Thymus (tissue), 11 donors: ENCODE measurements around the gene C5. TPM values are rescaled to one million over a fixed set of nuclear protein-coding genes. Genes with fewer than 3 reads are reported as not detected.

Source experiments
- DNase-seq, 9 donors: peaks; one replicate each; pipeline ENCODE4 v3.0.0-alpha.2; 2013; ENCODE audit warnings: low spot score in 9 of 9, low read depth in 6 of 9, missing footprints in 1 of 9
- H3K27ac ChIP-seq, 2 donors: one replicate each; pipeline ENCODE4 v1.5.1; 2013; ENCODE audit warnings: control low read depth in 1 of 2, low read depth in 1 of 2, low read length in 1 of 2, mild to moderate bottlenecking in 1 of 2, moderate library complexity in 1 of 2
- H3K27me3 ChIP-seq, 2 donors: one replicate each; pipeline ENCODE4 v1.5.1; 2013; ENCODE audit warnings: low read length in 1 of 2; ENCODE audit not compliant: control insufficient read depth in 2 of 2, insufficient read depth in 1 of 2
- H3K36me3 ChIP-seq, 2 donors: one replicate each; pipeline ENCODE4 v1.5.1; 2013; ENCODE audit warnings: low read length in 1 of 2, mild to moderate bottlenecking in 1 of 2, moderate library complexity in 1 of 2; ENCODE audit not compliant: control insufficient read depth in 2 of 2, insufficient read depth in 2 of 2
- H3K4me1 ChIP-seq, 2 donors: one replicate each; pipeline ENCODE4 v1.5.1; 2013; ENCODE audit warnings: low read length in 2 of 2; ENCODE audit not compliant: control insufficient read depth in 2 of 2, insufficient read depth in 2 of 2
- H3K4me3 ChIP-seq, 2 donors: one replicate each; pipeline ENCODE4 v1.5.1; 2013; ENCODE audit warnings: low read length in 2 of 2, control low read depth in 1 of 2, mild to moderate bottlenecking in 1 of 2
- H3K9me3 ChIP-seq, 2 donors: one replicate each; pipeline ENCODE4 v1.5.1; 2013; ENCODE audit warnings: low read length in 1 of 2, mild to moderate bottlenecking in 1 of 2; ENCODE audit not compliant: control insufficient read depth in 2 of 2, insufficient read depth in 1 of 2
- WGBS: extraction: QIAGEN DNeasy Blood & Tissue Kit; methylation state at CpG from one replicate; pipeline ENCODE4 v1.1.7; 2013; 5-methylcytosine and 5-hydroxymethylcytosine counted together
- polyA plus RNA-seq: library from polyadenylated mRNA; stranded (reverse); fragments of 200-250 nt; gene quantifications from one replicate; pipeline ENCODE4 v1.2.3, GENCODE V29; 2013
- total RNA-seq: library from RNA; stranded (reverse); fragments of 120-200 nt; gene quantifications from one replicate; pipeline ENCODE4 v1.2.4, GENCODE V29; 2013
- donor health status: healthy.

Gene C5
- total and polyA plus RNA-seq, 2 donors: 2.4 TPM

- Histone ChIP-seq H3K9me3 (peaks cover 0 to under 1% of the 10 kb centered on the region in 2 donors), H3K27me3 (no peaks in the 10 kb centered on the region), H3K4me3 (no peak overlapping the region), H3K27ac (no peak overlapping the region), H3K4me1 (peaks cover 24 to 50% of the 10 kb centered on the region in 2 donors), H3K36me3 (no peaks in the 10 kb centered on the region)
- 90% methylated on average over 7 of the region's 7 CpGs for WGBS
- no peak for DNase-seq
Observed at GRCh38 chr9:120922404-120923195, 127.5 kb downstream of the C5 start.

GRCh38 chr9:120921661-120922181 lies 128.4 kb downstream of the C5 start:
- Histone ChIP-seq H3K27me3 (no peaks in the 10 kb centered on the region), H3K9me3 (peaks cover 0 to 8% of the 10 kb centered on the region in 2 donors), H3K4me3 (no peak overlapping the region), H3K27ac (no peak overlapping the region), H3K36me3 (no peaks in the 10 kb centered on the region), H3K4me1 (peaks cover 16 to 47% of the 10 kb centered on the region in 2 donors)
- WGBS: 93% methylated on average over 8 of the region's 8 CpGs
- no peak for DNase-seq

- no peaks in the 10 kb centered on the region for H3K27me3 ChIP-seq
- DNase-seq: no peak
- H3K36me3 ChIP-seq: no peaks in the 10 kb centered on the region
- H3K4me3 ChIP-seq: no peak overlapping the region
- peaks cover 0 to 8% of the 10 kb centered on the region in 2 donors for H3K9me3 ChIP-seq
- H3K4me1 ChIP-seq: peaks cover 13 to 47% of the 10 kb centered on the region in 2 donors
- H3K27ac ChIP-seq: no peak overlapping the region
- 74% methylated on average over 3 of the region's 3 CpGs for WGBS
Observed at GRCh38 chr9:120920806-120921178, 129.3 kb downstream of the C5 start.

- Histone ChIP-seq H3K27me3 (no peaks in the 10 kb centered on the region), H3K9me3 (peaks cover 0 to 8% of the 10 kb centered on the region in 2 donors), H3K4me1 (peaks cover 12 to 48% of the 10 kb centered on the region in 2 donors), H3K27ac (no peak overlapping the region), H3K4me3 (no peak overlapping the region), H3K36me3 (no peaks in the 10 kb centered on the region)
- WGBS: 96% methylated on average over 6 of the region's 6 CpGs
- no peak for DNase-seq
Observed at GRCh38 chr9:120919843-120920805, 130.0 kb downstream of the C5 start.

- Histone ChIP-seq H3K4me1 (peaks cover 13 to 48% of the 10 kb centered on the region in 2 donors), H3K4me3 (no peak overlapping the region), H3K36me3 (no peaks in the 10 kb centered on the region), H3K27ac (no peak overlapping the region), H3K27me3 (no peaks in the 10 kb centered on the region), H3K9me3 (peaks cover 0 to 8% of the 10 kb centered on the region in 2 donors)
- DNase-seq: no peak
- WGBS: 96% methylated on average over 20 of the region's 20 CpGs
Observed at GRCh38 chr9:120918931-120919842, 130.9 kb downstream of the C5 start.

- Histone ChIP-seq H3K4me3 (no peak overlapping the region), H3K27me3 (no peaks in the 10 kb centered on the region), H3K9me3 (peaks cover 0 to 8% of the 10 kb centered on the region in 2 donors), H3K36me3 (no peaks in the 10 kb centered on the region), H3K27ac (no peak overlapping the region), H3K4me1 (peaks cover 13 to 48% of the 10 kb centered on the region in 2 donors)
- no peak for DNase-seq
- 98% methylated on average over 4 of the region's 4 CpGs for WGBS
Observed at GRCh38 chr9:120917929-120918762, 131.9 kb downstream of the C5 start.

GRCh38 chr9:120916991-120917880 lies 132.8 kb downstream of the C5 start:
- no peak overlapping the region for H3K4me3 ChIP-seq
- H3K27ac ChIP-seq: no peak overlapping the region
- no peak for DNase-seq
- H3K36me3 ChIP-seq: peaks cover 0 to 4% of the 10 kb centered on the region in 2 donors
- H3K4me1 ChIP-seq: peaks cover 12 to 48% of the 10 kb centered on the region in 2 donors
- 95% methylated on average over 8 of the region's 8 CpGs for WGBS
- peaks cover 0 to 8% of the 10 kb centered on the region in 2 donors for H3K9me3 ChIP-seq
- no peaks in the 10 kb centered on the region for H3K27me3 ChIP-seq
